ENCODE results near the gene SLC25A21. TPM values are rescaled to one million over a fixed set of nuclear protein-coding genes. Genes with fewer than 3 reads are reported as not detected.

SLC25A21 gene
- not detected in 2 replicates for total RNA-seq (2013; cell fraction: nucleolus; rRNA removed)
- 0.17 TPM in 1 of 2 replicates, not detected in the other for total RNA-seq (2014; rRNA removed)
- not detected in 2 replicates for total RNA-seq (2014; rRNA removed; fragmentation: Illumina TruSeq; extraction: Trizol)
- total RNA-seq (2021): 0.08 and 0.72 TPM in 2 replicates
- polyA plus RNA-seq (2011; ENCODE audit: low read depth): not detected
- 0.22 and 0.33 TPM in 2 replicates for polyA plus RNA-seq (2011; rRNA removed)
- polyA plus RNA-seq (2011; cell fraction: cytosol; rRNA removed): not detected in 2 replicates
- 0.19 TPM in 1 of 2 replicates, not detected in the other for polyA plus RNA-seq (2011; cell fraction: nucleus; rRNA removed)
- not detected in 2 replicates for polyA plus RNA-seq (2012)
- polyA plus RNA-seq (2014; fragmentation: Illumina TruSeq; extraction: Trizol): 0.06 TPM in 1 of 2 replicates, not detected in the other
- under 1 TPM; 0.16 to 0.27 TPM for polyA plus RNA-seq (2014; fragmentation: Nextera tagmentation; extraction: Ambion mirVana)
- polyA plus RNA-seq (2014; rRNA removed): 0.10 TPM in 1 of 2 replicates, not detected in the other
- polyA plus RNA-seq (2016; fragmentation: Nextera tagmentation; extraction: Ambion mirVana): under 1 TPM in 1 of 2 experiments, not detected in 1; 0.15 TPM
- polyA minus RNA-seq (2011; rRNA and poly(A)+ RNA removed): not detected in 2 replicates
- not detected in 2 replicates for polyA minus RNA-seq (2011; cell fraction: cytosol; rRNA and poly(A)+ RNA removed)
- polyA minus RNA-seq (2011; cell fraction: nucleus; rRNA and poly(A)+ RNA removed): not detected in 2 replicates
- Bru-seq, nascent RNA: percentile 12 among the genes with signal in this experiment
- BruChase-seq, experiment 1, labeled RNA remaining after a 6-hour chase: percentile 8 among the genes with signal in this experiment
- BruChase-seq, experiment 2, labeled RNA remaining after a 2-hour chase: percentile 6 among the genes with signal in this experiment
- long read RNA-seq, experiment 1, partial matches to known transcripts: 0 of 1 reads
- long read RNA-seq, experiment 1, other reads (novel, unspliced or antisense): 1 of 1 reads
- long read RNA-seq, experiment 2, partial matches to known transcripts: 0 of 4 reads
- long read RNA-seq, experiment 2, other reads (novel, unspliced or antisense): 4 of 4 reads

DNA sequence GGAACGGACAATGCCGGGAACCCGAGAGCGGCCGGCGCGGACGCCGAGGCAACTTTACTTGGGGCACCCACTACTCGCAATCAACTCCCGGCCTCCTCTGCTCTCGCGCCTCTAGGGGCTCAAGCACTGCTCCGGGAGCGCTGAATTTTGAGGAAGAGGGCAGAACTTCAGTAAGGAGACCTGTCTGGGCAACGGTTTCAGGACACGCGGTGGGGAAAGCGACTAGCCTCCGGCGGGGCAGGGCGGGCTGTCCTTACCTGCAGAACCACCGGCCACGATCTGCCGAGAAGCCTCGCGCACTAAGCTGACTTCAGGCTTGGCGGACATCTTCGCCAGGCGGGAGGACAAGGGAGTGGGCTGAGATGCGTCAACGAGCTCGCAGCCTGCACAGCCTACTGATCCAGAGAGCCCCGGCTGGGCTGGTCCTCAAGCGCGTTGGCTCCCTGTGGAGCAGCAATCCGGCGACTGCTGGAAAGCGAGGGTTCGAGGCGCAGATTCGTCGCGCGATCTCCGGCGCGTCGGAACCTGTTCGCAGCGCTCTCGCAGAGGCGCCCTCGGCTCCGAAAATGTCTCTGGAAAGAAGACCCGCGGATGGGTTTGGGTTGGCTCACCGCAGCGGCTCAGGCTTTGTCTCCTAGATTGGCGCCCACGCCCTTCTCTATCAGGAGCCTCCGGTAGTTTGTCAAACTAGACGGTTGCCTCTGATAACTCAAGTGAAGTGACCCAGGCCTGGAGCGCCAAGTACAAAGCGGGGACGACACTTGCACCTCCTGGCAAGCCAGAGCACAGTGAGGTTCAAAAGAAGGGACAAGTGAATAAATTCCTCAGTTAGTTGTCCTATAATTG is at the start of gene SLC25A21:
TSS of gene SLC25A21 (minus strand) at position 583 of the 846 bp plus-strand sequence.
- Histone ChIP-seq H3K9ac (ENCODE audit: control insufficient read depth, insufficient read depth, low read length) (no peak within 1 kb of the TSS), H3K36me3 (ENCODE audit: control insufficient read depth in 2 of 2, insufficient read depth in 2 of 2, low read length in 1 of 2) (no peaks in the 10 kb centered on the region), H3K4me2 (ENCODE audit: control insufficient read depth, insufficient read depth) (no peak within 1 kb of the TSS), H3K9me3 (replicated peaks; ENCODE audit: control insufficient read depth, insufficient read depth, low read length) (no peaks in the 10 kb centered on the region; the same call in 2 of the 3 replicates), H3K79me2 (ENCODE audit: control insufficient read depth, insufficient read depth, low read length) (no peaks in the 10 kb centered on the region), H2AFZ (ENCODE audit: control insufficient read depth, low read depth, low read length) (no peak within 1 kb of the TSS), H3K27ac (ENCODE audit: control insufficient read depth, insufficient read depth) (no peak within 1 kb of the TSS), H4K20me1 (ENCODE audit: control insufficient read depth, insufficient read depth) (no peaks in the 10 kb centered on the region), H3K27me3 (replicated peaks in 1 of 2; ENCODE audit: control insufficient read depth in 2 of 2, insufficient read depth in 2 of 2, low read length in 1 of 2) (no peaks in the 10 kb centered on the region), H3K4me3 (no peak within 1 kb of the TSS), H3K4me1 (ENCODE audit: control insufficient read depth, insufficient read depth, low read length) (no peaks in the 10 kb centered on the region)
- ATAC-seq (no peak), DNase-seq (ENCODE audit: low read depth, low spot score) (no peak), FAIRE-seq (no peak)
- in situ Hi-C loops (cut with MboI) (no loop called here), intact Hi-C loops (cut with micrococcal nuclease; ENCODE audit: unreplicated experiment) (no loop called here)
- 46% methylated on average over 64 of the region's 66 CpGs for WGBS (ENCODE audit: insufficient coverage, insufficient replicate concordance, low lambda C conversion rate, missing lambda C conversion rate)
- ChIA-PET POLR2A (no interaction called here), CTCF (interaction anchor here (0.7 kb wide), 1 partner anchor 22 kb away, joined by 3 read pairs; no protein-coding TSS in a partner anchor), RAD21 (ENCODE audit: unreplicated experiment) (no interaction called here), SMC1A (ENCODE audit: uncharacterized antibody, unreplicated experiment) (no interaction called here)
- no peak for TF ChIP-seq KLF5 (IDR thresholded peaks at IDR 0.05; ENCODE audit: partially characterized antibody)
- TF ChIP-seq SRF (IDR thresholded peaks at IDR 0.05; ENCODE audit: low read depth in 2 of 2, low read length in 2 of 2): no peak
- no peak for TF ChIP-seq MTA2 (IDR thresholded peaks at IDR 0.05; ENCODE audit: low read depth)
- no peak for TF ChIP-seq EGR1 (IDR thresholded peaks at IDR 0.05; ENCODE audit: borderline replicate concordance in 1 of 2, low read depth in 2 of 2, low read length in 2 of 2)
- no peak for TF ChIP-seq MEF2B (IDR thresholded peaks at IDR 0.05; ENCODE audit: partially characterized antibody, poor library complexity, severe bottlenecking)
- no peak for TF ChIP-seq RFX5 (IDR thresholded peaks at IDR 0.05; ENCODE audit: low read depth, low read length)
- no peak for TF ChIP-seq BCL11A (IDR thresholded peaks at IDR 0.05; ENCODE audit: low read depth, low read length)
- TF ChIP-seq PAX5 (IDR thresholded peaks at IDR 0.05; ENCODE audit: borderline replicate concordance, low read depth, low read length): no peak
- TF ChIP-seq, protein P1, sequence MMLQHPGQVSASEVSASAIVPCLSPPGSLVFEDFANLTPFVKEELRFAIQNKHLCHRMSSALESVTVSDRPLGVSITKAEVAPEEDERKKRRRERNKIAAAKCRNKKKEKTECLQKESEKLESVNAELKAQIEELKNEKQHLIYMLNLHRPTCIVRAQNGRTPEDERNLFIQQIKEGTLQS (IDR thresholded peaks at IDR 0.05; ENCODE audit: borderline replicate concordance, extremely low read depth, low read depth, low read length): no peak
- no peak for TF ChIP-seq GABPA (IDR thresholded peaks at IDR 0.05; ENCODE audit: low read depth)
- no peak for TF ChIP-seq NFYA (IDR thresholded peaks at IDR 0.05; ENCODE audit: borderline replicate concordance, low read depth, low read length)
- TF ChIP-seq CHD2 (IDR thresholded peaks at IDR 0.05; ENCODE audit: borderline replicate concordance, low read depth, low read length): no peak
- TF ChIP-seq, protein P2, sequence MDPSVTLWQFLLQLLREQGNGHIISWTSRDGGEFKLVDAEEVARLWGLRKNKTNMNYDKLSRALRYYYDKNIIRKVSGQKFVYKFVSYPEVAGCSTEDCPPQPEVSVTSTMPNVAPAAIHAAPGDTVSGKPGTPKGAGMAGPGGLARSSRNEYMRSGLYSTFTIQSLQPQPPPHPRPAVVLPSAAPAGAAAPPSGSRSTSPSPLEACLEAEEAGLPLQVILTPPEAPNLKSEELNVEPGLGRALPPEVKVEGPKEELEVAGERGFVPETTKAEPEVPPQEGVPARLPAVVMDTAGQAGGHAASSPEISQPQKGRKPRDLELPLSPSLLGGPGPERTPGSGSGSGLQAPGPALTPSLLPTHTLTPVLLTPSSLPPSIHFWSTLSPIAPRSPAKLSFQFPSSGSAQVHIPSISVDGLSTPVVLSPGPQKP (IDR thresholded peaks at IDR 0.05; ENCODE audit: low read depth, low read length): no peak
- TF ChIP-seq CREM (IDR thresholded peaks at IDR 0.05; ENCODE audit: low read depth): no peak
- no peak for TF ChIP-seq ZSCAN29 (IDR thresholded peaks at IDR 0.05)
- TF ChIP-seq, protein P3, sequence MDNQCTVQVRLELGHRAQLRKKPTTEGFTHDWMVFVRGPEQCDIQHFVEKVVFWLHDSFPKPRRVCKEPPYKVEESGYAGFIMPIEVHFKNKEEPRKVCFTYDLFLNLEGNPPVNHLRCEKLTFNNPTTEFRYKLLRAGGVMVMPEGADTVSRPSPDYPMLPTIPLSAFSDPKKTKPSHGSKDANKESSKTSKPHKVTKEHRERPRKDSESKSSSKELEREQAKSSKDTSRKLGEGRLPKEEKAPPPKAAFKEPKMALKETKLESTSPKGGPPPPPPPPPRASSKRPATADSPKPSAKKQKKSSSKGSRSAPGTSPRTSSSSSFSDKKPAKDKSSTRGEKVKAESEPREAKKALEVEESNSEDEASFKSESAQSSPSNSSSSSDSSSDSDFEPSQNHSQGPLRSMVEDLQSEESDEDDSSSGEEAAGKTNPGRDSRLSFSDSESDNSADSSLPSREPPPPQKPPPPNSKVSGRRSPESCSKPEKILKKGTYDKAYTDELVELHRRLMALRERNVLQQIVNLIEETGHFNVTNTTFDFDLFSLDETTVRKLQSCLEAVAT (IDR thresholded peaks at IDR 0.05): no peak
- no peak for TF ChIP-seq CBFB (IDR thresholded peaks at IDR 0.05; ENCODE audit: low read depth)
- no TSS peak for BruUV-seq (replicated peaks)

Data from GM12878 (cell line).